GM12878 (cell line): ENCODE results near the gene STARD13. TPM values are rescaled to one million over a fixed set of nuclear protein-coding genes. Genes with fewer than 3 reads are reported as not detected.
A peak's percentile ranks its signal among the peaks of the same experiment; 100 is the strongest.

Experiments
- ATAC-seq: fragments of 200-7000 bp; cut with Tn5 transposase; 3 replicates; pipeline ENCODE4 v1.9.1; 2020; ENCODE audit warnings: mild to moderate bottlenecking, moderate library complexity
- BruUV-seq: library from RNA; stranded (reverse); fragments of 400-500 nt; replicated peaks from 2 replicates; lab custom pipeline; 2021; lab: Mats Ljungman, UMichigan
- CTCF ChIA-PET: fragments of 300-600 bp; sonication (Branson Sonifier 250); formaldehyde crosslinking; extraction: SDS; loops from one replicate; lab custom pipeline; 2021; ENCODE audit warnings: inconsistent platforms; lab: Yijun Ruan, JAX
- POLR2A ChIA-PET: fragments of 350-600 bp; formaldehyde crosslinking; extraction: SDS; loops from one replicate; lab custom pipeline; 2021; ENCODE audit warnings: inconsistent platforms; lab: Charles Lee
- RAD21 ChIA-PET: fragments of 300-600 bp; sonication (Branson Sonifier 250); formaldehyde crosslinking; loops from one replicate; lab custom pipeline; 2023; ENCODE audit warnings: antibody characterized with exemption; ENCODE audit not compliant: unreplicated experiment; lab: Charles Lee
- SMC1A ChIA-PET: fragments of 300-600 bp; sonication (Branson Sonifier 250); formaldehyde crosslinking; loops from one replicate; lab custom pipeline; 2023; ENCODE audit not compliant: unreplicated experiment, uncharacterized antibody; lab: Charles Lee
- DNase-seq: peaks from one replicate; pipeline ENCODE4 v3.0.0-alpha.2; 2011; ENCODE audit warnings: low read depth, low spot score
- FAIRE-seq: peaks from 3 replicates; lab custom pipeline; 2011; peaks lifted over from hg19 to GRCh38; lab: Jason Lieb, UNC
- H2AFZ ChIP-seq: 2 replicates; pipeline ENCODE4 v1.6.0; 2011; ENCODE audit warnings: low read depth, low read length, control low read depth; ENCODE audit not compliant: control insufficient read depth
- H3K27ac ChIP-seq: 2 replicates; pipeline ENCODE4 v1.5.1; 2011; ENCODE audit warnings: control low read depth; ENCODE audit not compliant: control insufficient read depth, insufficient read depth
- H3K27me3 ChIP-seq, 2 experiments: replicated peaks in 1 of 2; 2 replicates each; pipeline versions ENCODE4 v1.6.0 to v1.6.1; 2011; ENCODE audit warnings: low read length in 1 of 2; ENCODE audit not compliant: control insufficient read depth in 2 of 2, insufficient read depth in 2 of 2
- H3K36me3 ChIP-seq, 2 experiments: 2 replicates each; pipeline ENCODE4 v1.5.1; 2011; ENCODE audit warnings: low read length in 1 of 2; ENCODE audit not compliant: control insufficient read depth in 2 of 2, insufficient read depth in 2 of 2
- H3K4me1 ChIP-seq: 2 replicates; pipeline ENCODE4 v1.6.1; 2011; ENCODE audit warnings: mild to moderate bottlenecking, low read length, moderate library complexity, mixed read lengths; ENCODE audit not compliant: control insufficient read depth, insufficient read depth
- H3K4me2 ChIP-seq: 2 replicates; pipeline ENCODE4 v1.6.0; 2011; ENCODE audit warnings: control low read depth; ENCODE audit not compliant: control insufficient read depth, insufficient read depth
- H3K4me3 ChIP-seq: fragments of 200-600 bp; sonication (generic); 2 replicates; pipeline ENCODE4 v1.5.1; 2016
- H3K79me2 ChIP-seq: 2 replicates; pipeline ENCODE4 v1.6.0; 2011; ENCODE audit warnings: low read length; ENCODE audit not compliant: control insufficient read depth, insufficient read depth
- H3K9ac ChIP-seq: 2 replicates; pipeline ENCODE4 v1.8.0; 2011; ENCODE audit warnings: low read length, control low read depth, mixed read lengths; ENCODE audit not compliant: control insufficient read depth, insufficient read depth
- H3K9me3 ChIP-seq: replicated peaks from 3 replicates; pipeline ENCODE4 v1.5.1; 2011; ENCODE audit warnings: mild to moderate bottlenecking, low read length; ENCODE audit not compliant: control insufficient read depth, insufficient read depth
- H4K20me1 ChIP-seq: 2 replicates; pipeline ENCODE4 v1.6.0; 2011; ENCODE audit not compliant: control insufficient read depth, insufficient read depth
- ATF2 ChIP-seq: IDR thresholded peaks from 2 replicates; pipeline ENCODE4 v1.6.1; 2012; ENCODE audit warnings: low read length, inconsistent platforms
- BACH1 ChIP-seq: fragments of 450-650 bp; IDR thresholded peaks from 2 replicates; pipeline ENCODE4 v1.6.1; 2017; ENCODE audit warnings: mild to moderate bottlenecking, borderline replicate concordance
- CBX3 ChIP-seq: fragments of 200-600 bp; sonication (generic); IDR thresholded peaks from 2 replicates; pipeline ENCODE4 v1.6.1; 2016; ENCODE audit warnings: low read depth, borderline replicate concordance
- ETV6 ChIP-seq, 2 experiments: fragments of 450-650 bp in 1 of 2; IDR thresholded peaks in 1 of 2; conservative IDR thresholded peaks in 1 of 2; 2 replicates each; pipeline ENCODE4 v1.6.1; 2014; ENCODE audit warnings: antibody characterized with exemption in 1 of 2, borderline replicate concordance in 1 of 2, low read depth in 1 of 2, mild to moderate bottlenecking in 1 of 2, moderate library complexity in 1 of 2
- FOXM1 ChIP-seq: IDR thresholded peaks from 2 replicates; pipeline ENCODE4 v1.6.1; 2012; ENCODE audit warnings: low read depth, mild to moderate bottlenecking, inconsistent platforms, low read length, moderate library complexity
- GABPA ChIP-seq: IDR thresholded peaks from 2 replicates; pipeline ENCODE4 v1.6.1; 2014; ENCODE audit warnings: antibody characterized with exemption, low read depth, mild to moderate bottlenecking, inconsistent platforms
- HDAC6 ChIP-seq: fragments of 200-600 bp; sonication (generic); IDR thresholded peaks from one replicate; pipeline ENCODE4 v1.8.0; 2017; ENCODE audit warnings: antibody characterized with exemption; ENCODE audit not compliant: unreplicated experiment
- HSF1 ChIP-seq: fragments of 150-350 bp; IDR thresholded peaks from 2 replicates; pipeline ENCODE4 v1.6.1; 2014; ENCODE audit warnings: mild to moderate bottlenecking, low read depth, low read length
- NFXL1 ChIP-seq: fragments of 450-650 bp; IDR thresholded peaks from 2 replicates; pipeline ENCODE4 v1.6.1; 2017; ENCODE audit warnings: antibody characterized with exemption, mild to moderate bottlenecking, borderline replicate concordance
- NR2C1 ChIP-seq: fragments of 450-650 bp; IDR thresholded peaks from 2 replicates; pipeline ENCODE4 v1.6.1; 2017; ENCODE audit warnings: antibody characterized with exemption, mild to moderate bottlenecking, moderate library complexity
- SIX5 ChIP-seq: IDR thresholded peaks from 2 replicates; pipeline ENCODE4 v1.6.1; 2011; ENCODE audit warnings: mild to moderate bottlenecking, low read depth, low read length, moderate library complexity; ENCODE audit not compliant: severe bottlenecking
- TCF7 ChIP-seq: IDR thresholded peaks from 2 replicates; pipeline ENCODE4 v1.6.1; 2014; ENCODE audit warnings: antibody characterized with exemption, borderline replicate concordance
- ZBED1 ChIP-seq: IDR thresholded peaks from 2 replicates; pipeline ENCODE4 v1.6.1; 2016; ENCODE audit warnings: borderline replicate concordance
- ZZZ3 ChIP-seq: IDR thresholded peaks from 2 replicates; pipeline ENCODE4 v1.6.1; 2011; ENCODE audit warnings: low read depth; ENCODE audit not compliant: control insufficient read depth, insufficient read length
- WGBS: methylation state at CpG from one replicate; pipeline ENCODE4 v1.1.6; 2016; ENCODE audit warnings: low lambda C conversion rate; ENCODE audit not compliant: insufficient replicate concordance, insufficient coverage; ENCODE audit errors: missing lambda C conversion rate; 5-methylcytosine and 5-hydroxymethylcytosine counted together
- in situ Hi-C: fragments of 300-500 bp; cut with MboI; formaldehyde crosslinking; loops from 9 replicates; pipeline ENCODE4 v1.14.3; 2018; ENCODE audit warnings: mixed read lengths
- intact Hi-C: fragments of 100-400 bp; cut with micrococcal nuclease; formaldehyde crosslinking; loops from one replicate; pipeline ENCODE4 v1.14.2; 2022; ENCODE audit not compliant: unreplicated experiment
- polyA plus RNA-seq, 11 experiments: library from polyadenylated mRNA; depleted of rRNA in 4 of 11; unstranded in 6 of 11; stranded (reverse) in 5 of 11; fragments of >200 nt; fragmentation: Nextera tagmentation in 4 of 11; fragmentation: Illumina TruSeq in 1 of 11; extraction: Ambion mirVana in 4 of 11; extraction: Trizol in 1 of 11; gene quantifications; 1 replicate in 1 of 11; 2 replicates in 10 of 11; pipeline versions ENCODE4 v1.2.1 to v1.2.3, GENCODE V29; 2011 to 2016; ENCODE audit warnings: inconsistent platforms in 2 of 11, missing spikeins in 2 of 11, low read depth in 1 of 11
- total RNA-seq, 4 experiments: library from RNA; depleted of rRNA in 3 of 4; stranded (reverse); fragments of >200 nt in 3 of 4; fragmentation: Illumina TruSeq in 1 of 4; extraction: Trizol in 1 of 4; gene quantifications; 2 replicates each; pipeline versions ENCODE4 v1.2.1 to v1.2.3, GENCODE V29; 2013 to 2021
- TF ChIP-seq, protein P1 (sequence below): fragments of 450-650 bp; IDR thresholded peaks from 2 replicates; pipeline ENCODE4 v1.6.1; 2017; ENCODE audit warnings: borderline replicate concordance
- TF ChIP-seq, protein P2 (sequence below): IDR thresholded peaks from 2 replicates; pipeline ENCODE4 v1.6.1; 2012; ENCODE audit warnings: low read depth, low read length, improper control_type of control experiment

Gene STARD13
- total and polyA plus RNA-seq, 10 of the 15 experiments (the other 5 are each of a cell fraction or from before 2014, with no cell fraction given), result 4.0 to 41.6 (median 10.1) TPM

GRCh38 chr13:33194820-33195692, 90.5 kb downstream of the STARD13 start:
- H4K20me1 ChIP-seq, result no peaks in the 10 kb centered on the region
- 0% methylated on average over 8 of the region's 8 CpGs for WGBS
- no TSS peak for BruUV-seq
- peak overlapping the region; percentile 56 for H3K9ac ChIP-seq
- FAIRE-seq (peak; percentile 90), ATAC-seq (peak; percentile 71), DNase-seq (peak; percentile 99)
- RAD21 ChIA-PET, result interaction anchor here (0.6 to 7.8 kb wide), 11 partner anchors 8 to 88 kb away, joined by 3 to 158 read pairs (median 10); no protein-coding TSS in a partner anchor
- H3K27me3 ChIP-seq, result no peaks in the 10 kb centered on the region
- H3K4me2 ChIP-seq, result peak overlapping the region; percentile 76
- in situ Hi-C loops (no loop called here), intact Hi-C loops (loop anchor here (1.0 to 5.0 kb wide), 6 partner anchors 8 to 348 kb away; no protein-coding TSS in a partner anchor)
- H3K4me1 ChIP-seq, result peaks cover 29% of the 10 kb centered on the region
- peak overlapping the region; percentile 54 for H3K4me3 ChIP-seq
- SMC1A ChIA-PET, result interaction anchor here (1.0 to 33.0 kb wide), 10 partner anchors 8 to 534 kb away, joined by 3 to 832 read pairs (median 8); no protein-coding TSS in a partner anchor
- H3K9me3 ChIP-seq, result no peaks in the 10 kb centered on the region; the same call in 2 of the 3 replicates
- peak overlapping the region; percentile 79 for H2AFZ ChIP-seq
- CTCF ChIA-PET, result interaction anchor here (0.9 to 6.8 kb wide), 5 partner anchors 9 to 85 kb away, joined by 3 to 54 read pairs (median 13); no protein-coding TSS in a partner anchor
- H3K36me3 ChIP-seq, result no peaks in the 10 kb centered on the region; a peak in 3 of 4 replicates
- H3K79me2 ChIP-seq, result peaks cover 85% of the 10 kb centered on the region
- H3K27ac ChIP-seq, result peak overlapping the region; percentile 92
- POLR2A ChIA-PET, result interaction anchor here (2.2 to 20.2 kb wide), 5 partner anchors 10 to 85 kb away, joined by 6 to 343 read pairs (median 46); no protein-coding TSS in a partner anchor
- no peak for TF ChIP-seq SIX5
- no peak for TF ChIP-seq CBX3
- TF ChIP-seq NFXL1, result no peak
- peak; percentile 96 for TF ChIP-seq FOXM1
- peak; percentile 99 for TF ChIP-seq ATF2
- TF ChIP-seq ZBED1, result peak; percentile 92
- no peak for TF ChIP-seq HSF1
- TF ChIP-seq, protein P1, sequence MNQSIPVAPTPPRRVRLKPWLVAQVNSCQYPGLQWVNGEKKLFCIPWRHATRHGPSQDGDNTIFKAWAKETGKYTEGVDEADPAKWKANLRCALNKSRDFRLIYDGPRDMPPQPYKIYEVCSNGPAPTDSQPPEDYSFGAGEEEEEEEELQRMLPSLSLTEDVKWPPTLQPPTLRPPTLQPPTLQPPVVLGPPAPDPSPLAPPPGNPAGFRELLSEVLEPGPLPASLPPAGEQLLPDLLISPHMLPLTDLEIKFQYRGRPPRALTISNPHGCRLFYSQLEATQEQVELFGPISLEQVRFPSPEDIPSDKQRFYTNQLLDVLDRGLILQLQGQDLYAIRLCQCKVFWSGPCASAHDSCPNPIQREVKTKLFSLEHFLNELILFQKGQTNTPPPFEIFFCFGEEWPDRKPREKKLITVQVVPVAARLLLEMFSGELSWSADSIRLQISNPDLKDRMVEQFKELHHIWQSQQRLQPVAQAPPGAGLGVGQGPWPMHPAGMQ, result no peak
- TF ChIP-seq GABPA, result 0 out of 2 replicates have a peak, but pooled peaks have one; percentile 11
- 0 out of 2 replicates have a peak, but pooled peaks have one; percentile 37 for TF ChIP-seq TCF7
- TF ChIP-seq NR2C1, result no peak
- TF ChIP-seq, protein P2, sequence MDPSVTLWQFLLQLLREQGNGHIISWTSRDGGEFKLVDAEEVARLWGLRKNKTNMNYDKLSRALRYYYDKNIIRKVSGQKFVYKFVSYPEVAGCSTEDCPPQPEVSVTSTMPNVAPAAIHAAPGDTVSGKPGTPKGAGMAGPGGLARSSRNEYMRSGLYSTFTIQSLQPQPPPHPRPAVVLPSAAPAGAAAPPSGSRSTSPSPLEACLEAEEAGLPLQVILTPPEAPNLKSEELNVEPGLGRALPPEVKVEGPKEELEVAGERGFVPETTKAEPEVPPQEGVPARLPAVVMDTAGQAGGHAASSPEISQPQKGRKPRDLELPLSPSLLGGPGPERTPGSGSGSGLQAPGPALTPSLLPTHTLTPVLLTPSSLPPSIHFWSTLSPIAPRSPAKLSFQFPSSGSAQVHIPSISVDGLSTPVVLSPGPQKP, result no peak
- 0 out of 2 replicates have a peak, but pooled peaks have one; percentile 49 for TF ChIP-seq BACH1
- TF ChIP-seq ZZZ3, result no peak
- no peak for TF ChIP-seq HDAC6
- peak in 1 of 2 experiments; percentile 75; a peak in 1 of 4 replicates for TF ChIP-seq ETV6 (conservative IDR thresholded peaks at IDR 0.05 in 1 of 2, IDR thresholded peaks at IDR 0.05 in 1 of 2; ENCODE audit: borderline replicate concordance in 1 of 2, low read depth in 1 of 2)
